Right kidney (tissue), 1 donor: Measurements from ENCODE around the gene CAPN10.

Experiments used
- DNase-seq: peaks from one replicate; pipeline ENCODE4 v3.0.0-alpha.2; 2016

CAPN10 gene

DNA sequence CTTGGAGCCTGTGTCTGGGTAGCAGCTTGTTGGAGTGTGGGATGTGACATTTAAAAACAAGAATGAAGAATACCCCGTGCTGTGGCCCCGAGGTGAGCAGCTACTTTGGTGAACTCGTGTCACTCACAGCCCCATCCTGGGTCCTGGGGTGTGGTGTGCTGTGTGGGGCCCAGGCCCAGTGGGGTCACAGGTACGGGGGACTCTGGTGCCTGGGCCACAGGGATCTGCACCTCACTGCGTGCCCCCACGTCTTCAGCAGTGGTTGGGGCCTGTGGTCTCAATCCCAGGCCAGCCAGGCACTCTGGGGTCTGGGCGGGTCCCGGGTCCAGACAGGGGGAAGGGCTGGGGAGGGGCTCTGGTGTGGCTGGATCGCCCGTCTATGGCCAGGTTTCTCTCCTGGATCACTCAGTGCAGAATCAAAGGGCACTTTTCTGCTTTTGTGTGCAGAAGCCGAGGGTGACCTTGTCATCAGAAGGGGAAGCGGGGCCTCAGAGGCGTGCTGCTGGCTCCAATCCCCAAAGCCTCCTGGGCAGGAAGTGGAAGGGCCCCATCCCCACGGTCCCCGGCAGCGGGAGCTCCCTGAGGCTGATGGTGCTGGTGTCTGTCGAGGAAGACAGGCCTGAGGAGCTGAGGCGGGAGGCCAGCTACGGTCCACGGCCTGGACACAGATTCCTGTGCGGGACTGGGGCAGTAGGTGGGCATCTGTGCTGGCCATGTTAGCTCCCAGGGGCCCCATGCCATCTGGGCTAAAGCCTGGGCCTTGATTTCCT, 40.2 kb downstream of the CAPN10 start:
- no peak for DNase-seq

DNA sequence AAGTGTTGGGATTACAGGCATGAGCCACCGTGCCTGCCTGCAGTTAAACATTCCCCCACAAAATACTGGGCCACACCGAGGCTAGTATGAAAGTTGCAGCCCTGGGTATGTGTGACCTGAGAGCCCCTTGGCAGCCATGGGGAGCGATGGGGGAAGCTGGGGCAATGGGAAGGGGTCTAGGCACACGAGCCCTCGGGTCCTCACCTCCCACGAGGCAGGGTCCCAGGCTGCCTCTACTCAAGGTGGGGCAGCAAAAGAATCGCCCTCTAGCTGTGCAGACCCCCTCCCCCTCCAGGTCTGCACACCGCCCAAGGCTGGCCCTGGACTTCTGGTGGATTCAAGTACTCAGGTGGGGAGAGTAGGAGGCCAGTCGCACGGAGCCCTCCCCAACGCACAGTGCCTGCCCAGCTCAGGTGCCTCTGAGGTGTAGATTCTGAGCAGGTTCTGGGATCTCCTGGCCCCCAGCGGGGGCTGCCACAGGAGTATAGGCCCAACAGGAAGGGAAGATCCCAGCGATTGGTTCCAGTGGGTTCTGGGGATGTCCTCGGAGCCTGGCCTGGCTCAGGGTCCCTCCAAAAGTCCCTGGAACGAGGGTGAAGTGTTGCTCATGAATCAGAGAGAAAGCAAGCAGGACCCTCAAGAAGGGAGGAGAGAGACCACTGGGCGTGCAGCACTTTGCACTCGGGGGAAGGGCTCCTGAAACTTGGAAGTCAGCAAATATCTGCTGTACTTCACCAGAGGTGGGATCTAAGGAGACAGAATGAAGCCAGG, 41.4 kb downstream of the CAPN10 start:
- no peak for DNase-seq

DNA sequence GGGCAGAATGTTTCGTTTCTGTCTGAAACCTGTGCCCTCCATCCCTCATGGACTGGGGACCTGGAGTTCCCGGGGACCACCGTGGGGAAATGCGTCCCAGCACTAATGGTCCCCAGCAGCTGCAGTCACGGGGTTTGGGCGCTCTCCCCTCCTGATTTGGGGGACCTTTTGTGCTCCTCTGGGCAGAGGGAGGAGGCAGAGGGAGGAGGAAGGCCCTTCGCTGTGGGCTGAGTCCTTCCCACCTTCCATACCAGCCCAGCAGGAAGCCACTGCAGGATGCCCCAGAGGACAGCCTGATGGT, 41.9 kb downstream of the CAPN10 start:
- DNase-seq, result no peak

DNA sequence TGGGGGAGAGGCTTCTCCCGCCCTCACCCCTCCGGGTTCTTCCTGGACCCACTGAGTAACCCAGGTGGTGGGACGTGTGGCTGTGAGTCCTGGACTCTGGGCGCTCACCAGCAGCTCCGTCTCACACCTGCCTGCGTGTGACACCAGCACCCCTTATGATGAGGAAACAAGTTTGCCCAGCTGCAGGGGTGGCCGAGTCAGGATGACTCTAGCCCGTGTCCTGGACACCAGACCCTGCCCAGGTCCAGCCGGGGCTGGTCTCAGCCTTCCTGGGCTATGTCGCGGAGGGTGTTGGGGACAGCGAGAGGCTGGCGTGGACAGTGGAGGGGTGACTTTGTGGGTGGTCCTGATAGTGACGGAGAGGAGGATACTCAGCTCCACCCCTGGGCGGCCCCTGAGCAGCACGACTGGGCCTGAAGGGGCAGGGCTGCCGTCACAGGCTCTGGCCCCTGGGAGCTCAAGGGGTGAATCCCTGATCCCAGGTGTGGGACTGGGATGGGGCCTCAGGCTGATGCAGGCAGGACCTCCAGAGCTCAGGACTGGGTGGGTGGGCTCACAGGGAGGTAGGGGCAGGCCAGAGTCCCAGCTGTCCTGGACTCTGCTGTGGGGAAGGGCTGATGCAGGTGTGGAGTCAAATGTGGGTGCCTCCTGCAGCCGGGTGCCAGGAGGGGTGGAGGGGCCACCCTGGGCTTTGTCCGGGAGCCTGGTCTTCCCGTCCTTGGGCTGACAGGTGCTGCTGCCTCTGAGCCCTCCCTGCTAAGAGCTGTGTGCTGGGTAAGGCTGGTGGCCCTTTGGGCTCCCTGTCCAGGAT, 42.5 kb downstream of the CAPN10 start:
- DNase-seq, result no peak

DNA sequence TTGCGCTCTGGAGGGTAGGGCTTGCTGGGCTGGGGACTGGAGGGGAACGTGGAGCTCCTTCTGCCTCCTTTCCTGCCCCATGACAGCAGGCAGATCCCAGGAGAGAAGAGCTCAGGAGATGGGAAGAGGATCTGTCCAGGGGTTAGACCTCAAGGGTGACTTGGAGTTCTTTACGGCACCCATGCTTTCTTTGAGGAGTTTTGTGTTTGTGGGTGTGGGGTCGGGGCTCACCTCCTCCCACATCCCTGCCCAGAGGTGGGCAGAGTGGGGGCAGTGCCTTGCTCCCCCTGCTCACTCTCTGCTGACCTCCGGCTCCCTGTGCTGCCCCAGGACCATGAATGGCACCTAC, 43.1 kb downstream of the CAPN10 start:
- DNase-seq, result no peak

DNA sequence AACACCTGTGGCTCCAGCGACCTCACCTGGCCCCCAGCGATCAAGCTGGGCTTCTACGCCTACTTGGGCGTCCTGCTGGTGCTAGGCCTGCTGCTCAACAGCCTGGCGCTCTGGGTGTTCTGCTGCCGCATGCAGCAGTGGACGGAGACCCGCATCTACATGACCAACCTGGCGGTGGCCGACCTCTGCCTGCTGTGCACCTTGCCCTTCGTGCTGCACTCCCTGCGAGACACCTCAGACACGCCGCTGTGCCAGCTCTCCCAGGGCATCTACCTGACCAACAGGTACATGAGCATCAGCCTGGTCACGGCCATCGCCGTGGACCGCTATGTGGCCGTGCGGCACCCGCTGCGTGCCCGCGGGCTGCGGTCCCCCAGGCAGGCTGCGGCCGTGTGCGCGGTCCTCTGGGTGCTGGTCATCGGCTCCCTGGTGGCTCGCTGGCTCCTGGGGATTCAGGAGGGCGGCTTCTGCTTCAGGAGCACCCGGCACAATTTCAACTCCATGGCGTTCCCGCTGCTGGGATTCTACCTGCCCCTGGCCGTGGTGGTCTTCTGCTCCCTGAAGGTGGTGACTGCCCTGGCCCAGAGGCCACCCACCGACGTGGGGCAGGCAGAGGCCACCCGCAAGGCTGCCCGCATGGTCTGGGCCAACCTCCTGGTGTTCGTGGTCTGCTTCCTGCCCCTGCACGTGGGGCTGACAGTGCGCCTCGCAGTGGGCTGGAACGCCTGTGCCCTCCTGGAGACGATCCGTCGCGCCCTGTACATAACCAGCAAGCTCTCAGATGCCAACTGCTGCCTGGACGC, 43.6 kb downstream of the CAPN10 start:
- no peak for DNase-seq

DNA sequence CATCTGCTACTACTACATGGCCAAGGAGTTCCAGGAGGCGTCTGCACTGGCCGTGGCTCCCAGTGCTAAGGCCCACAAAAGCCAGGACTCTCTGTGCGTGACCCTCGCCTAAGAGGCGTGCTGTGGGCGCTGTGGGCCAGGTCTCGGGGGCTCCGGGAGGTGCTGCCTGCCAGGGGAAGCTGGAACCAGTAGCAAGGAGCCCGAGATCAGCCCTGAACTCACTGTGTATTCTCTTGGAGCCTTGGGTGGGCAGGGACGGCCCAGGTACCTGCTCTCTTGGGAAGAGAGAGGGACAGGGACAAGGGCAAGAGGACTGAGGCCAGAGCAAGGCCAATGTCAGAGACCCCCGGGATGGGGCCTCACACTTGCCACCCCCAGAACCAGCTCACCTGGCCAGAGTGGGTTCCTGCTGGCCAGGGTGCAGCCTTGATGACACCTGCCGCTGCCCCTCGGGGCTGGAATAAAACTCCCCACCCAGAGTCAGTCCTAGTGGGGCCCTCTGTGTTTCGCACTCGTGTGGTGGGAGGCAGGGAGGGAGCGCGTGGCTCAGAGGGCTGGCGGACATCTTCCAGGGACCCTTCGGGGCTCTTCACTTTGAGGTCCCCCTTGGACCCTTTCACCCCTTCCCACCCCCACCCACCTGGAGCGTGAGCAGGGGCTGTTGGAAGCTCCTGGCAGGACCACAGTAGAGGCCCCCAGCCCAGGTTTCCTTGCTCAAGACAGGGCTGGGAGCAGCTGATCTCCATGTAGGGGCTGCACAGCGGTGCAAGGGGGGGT, 44.4 kb downstream of the CAPN10 start:
- no peak for DNase-seq

DNA sequence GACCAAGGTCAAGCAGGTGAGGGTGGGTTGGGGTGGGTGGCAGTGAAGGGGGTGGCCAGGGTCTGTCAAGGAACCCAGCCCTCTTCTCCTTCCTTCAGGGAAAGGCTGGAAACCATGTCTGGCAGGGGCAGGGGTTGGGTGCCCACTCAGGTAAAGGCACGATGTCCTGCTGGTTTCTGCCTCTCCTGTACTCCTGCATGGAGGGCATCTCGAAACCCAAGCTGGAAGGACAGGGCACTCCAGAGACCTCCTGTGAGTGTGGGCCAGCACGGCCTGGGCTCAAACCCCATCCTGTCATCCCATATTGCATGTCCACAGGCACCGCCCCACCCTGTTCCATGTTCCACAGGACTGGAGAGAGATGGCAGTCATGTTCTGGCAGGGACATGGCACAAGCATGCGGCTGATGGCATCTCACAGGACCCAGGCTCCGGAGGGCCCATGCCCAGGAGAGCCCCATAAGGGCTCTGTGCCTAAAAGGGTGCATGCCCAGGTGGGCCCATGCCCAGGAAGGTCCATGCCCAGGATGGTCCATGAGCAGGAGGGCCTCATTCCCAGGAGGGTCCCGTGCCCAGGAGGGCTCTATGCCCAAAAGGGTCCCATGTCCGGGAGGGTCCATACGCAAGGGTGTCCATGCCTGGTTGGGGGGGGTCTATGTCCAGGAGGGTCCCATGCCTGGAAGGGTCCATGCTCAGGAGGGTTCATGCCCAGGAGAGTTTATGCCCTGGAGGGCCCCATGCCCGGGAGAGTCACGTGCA, 45.2 kb downstream of the CAPN10 start:
- no peak for DNase-seq

DNA sequence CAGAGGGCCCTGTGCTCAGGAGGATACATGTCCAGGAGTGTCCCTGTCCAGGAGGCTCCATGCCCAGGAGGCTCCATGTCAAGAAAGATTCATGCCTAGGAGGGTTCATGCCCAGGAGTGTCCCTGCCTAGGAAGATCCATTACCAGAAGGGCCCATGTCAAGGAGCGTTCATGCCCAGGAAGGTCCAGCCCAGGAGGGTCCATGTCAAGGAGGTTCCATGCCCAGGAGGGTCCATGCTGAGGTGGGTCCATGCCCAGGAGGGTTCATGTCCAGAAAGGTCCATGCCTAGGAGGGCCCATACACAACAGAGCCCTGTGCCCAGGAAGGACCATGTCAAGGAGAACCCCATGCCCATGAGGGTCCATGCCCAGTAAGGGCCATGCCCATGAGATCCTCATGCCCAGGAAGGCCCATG, 45.8 kb downstream of the CAPN10 start:
- no peak for DNase-seq

DNA sequence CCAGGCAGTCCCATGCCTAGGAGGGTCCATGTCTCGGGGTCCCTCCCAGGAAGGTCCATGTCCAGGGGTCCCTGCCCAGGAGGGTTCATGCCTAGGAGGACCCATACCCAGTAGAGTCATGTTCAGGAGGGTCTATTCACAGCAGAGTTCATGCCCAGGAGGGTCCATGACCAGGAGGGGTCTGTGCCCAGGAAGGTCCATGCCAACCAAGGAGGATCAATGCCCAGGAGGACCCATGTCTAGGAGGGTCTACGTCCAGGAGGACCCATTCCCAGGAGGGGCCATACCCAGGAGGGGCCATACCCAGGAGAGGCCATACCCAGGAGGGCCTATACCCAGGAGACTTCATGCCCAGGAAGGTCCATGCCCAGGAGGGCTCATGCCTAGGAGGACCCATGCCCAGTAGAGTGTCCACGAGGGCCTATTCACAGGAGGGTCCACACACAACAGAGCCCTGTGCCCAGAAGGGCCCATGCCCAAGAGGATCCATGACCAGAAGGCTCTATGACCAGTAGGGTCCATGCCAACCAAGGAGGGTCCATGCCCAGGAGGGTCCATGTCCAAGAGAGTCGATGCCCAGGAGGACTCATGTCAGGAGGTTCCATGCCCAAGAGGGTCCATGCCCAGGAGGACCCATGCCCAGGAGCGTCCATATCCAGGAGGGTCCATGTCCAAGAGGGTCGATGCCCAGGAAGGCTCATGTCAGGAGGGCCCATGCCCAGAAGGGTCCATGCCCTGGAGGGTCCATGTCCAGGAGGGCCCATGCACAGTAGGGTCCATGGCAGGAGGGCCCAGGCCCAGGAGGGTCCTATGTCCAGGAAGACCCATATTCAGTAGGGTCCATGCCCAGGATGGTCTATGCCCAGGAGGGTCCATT, 48.8 kb downstream of the CAPN10 start:
- DNase-seq, result no peak

DNA sequence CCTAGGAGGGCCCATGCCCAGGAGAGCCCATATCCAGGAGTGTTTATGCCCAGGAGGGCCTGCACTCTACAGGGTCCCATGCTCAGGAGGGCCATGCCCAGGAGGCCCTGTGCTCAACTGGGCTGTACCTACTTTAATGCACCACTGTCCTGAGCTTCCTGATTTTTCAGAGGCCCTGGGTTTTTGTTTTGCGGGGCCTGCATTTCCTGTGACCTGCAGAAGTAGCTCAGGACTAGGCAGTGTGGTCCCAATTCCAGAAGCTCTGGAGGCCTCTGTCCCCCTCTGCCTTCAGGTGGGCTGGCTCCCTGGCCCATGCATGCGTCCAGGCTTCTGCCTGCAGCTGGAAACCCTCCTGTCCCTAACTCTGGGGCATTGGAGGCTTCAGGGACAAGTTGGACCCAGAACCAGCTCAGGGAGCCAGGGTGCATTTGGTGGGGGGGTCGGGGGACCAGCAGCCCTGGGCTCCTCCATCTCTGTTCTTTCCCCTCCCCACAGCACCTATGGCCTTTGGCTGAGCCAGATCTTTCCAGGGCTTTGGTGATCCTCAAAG, 49.5 kb downstream of the CAPN10 start:
- DNase-seq, result no peak

DNA sequence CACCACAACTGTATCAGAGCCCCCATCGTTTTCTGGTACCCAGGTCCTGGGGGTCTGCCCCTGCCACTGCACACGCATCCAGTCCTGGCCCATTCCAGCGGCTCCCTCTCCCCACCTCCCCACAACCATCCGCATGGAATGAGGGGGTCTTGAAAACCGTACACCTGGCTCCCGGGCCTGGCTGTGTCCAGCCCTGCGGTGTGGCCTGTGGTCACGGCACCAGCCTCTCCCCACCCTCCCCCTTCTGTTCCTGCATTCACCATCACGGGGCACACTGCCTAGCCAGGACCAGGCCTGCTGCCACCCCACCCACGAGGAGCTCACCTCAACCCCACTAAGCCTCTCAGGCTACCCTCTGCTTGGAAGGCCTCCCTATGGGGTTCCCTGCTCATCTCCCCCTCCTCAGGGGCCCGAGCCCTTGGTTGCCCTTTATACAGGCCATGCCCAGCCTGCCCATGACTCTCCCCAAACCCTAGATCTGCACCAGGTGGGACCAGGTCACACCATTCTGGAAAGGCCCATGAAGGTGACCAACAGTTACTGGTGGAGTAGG, 50.1 kb downstream of the CAPN10 start:
- no peak for DNase-seq

DNA sequence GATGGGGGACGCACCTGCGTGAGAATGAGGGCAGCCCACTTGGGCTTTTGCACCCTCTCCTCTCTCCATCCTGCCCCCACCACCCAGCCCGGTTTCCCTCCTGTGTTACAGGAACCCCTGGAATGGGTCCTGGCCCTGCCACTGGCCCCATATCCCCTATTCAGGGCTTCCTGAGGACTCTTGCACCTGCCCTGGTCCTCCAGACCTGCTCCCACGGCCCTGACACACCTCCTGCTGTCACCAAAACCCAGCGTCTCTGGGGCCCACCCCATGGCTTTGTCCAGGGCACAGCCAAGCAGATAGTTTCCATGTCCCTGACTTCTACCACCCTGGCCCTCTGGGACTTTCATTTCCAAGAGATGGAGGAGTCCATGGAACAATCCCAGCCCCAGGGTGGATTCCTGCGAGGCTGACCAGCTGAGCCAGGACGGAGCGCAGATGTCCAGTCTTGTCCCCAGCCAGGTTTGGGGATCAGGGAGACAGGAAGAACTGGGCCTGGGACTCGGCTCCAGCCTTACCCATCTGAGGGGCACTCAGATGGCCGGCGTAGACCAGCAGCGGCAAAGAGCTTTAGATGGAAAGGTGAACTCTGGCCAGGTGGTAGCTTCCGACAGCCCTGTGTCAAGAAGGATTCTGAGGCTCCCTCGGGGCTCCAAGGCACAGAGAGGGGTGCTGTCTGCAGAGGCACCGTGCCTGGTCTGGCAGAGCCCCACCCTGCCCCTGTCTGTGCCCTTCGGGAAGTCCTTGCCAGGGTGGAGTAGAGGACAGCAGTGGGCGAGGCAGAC, 50.8 kb downstream of the CAPN10 start:
- DNase-seq, result no peak

DNA sequence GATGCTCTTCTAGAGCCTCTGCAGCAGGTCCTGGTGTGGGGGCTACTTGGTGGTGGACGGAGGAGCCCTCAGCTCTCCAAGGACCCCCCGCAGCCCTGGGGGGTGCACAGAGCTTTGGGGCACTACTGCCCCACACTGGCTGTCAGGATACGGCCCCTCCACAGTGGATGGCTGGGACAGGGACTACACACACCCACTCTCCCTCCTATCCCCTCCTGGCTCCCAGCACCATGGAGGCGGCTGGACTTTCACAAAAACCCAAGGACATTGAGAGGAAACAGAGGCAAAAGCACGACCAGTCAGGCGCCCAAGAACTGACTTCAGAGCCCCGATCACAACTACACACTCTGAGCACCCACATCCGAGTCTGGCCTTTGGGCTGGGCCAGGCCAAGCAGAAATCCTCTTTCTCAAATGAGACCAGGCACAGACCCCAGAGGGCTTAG, 51.4 kb downstream of the CAPN10 start:
- no peak for DNase-seq

DNA sequence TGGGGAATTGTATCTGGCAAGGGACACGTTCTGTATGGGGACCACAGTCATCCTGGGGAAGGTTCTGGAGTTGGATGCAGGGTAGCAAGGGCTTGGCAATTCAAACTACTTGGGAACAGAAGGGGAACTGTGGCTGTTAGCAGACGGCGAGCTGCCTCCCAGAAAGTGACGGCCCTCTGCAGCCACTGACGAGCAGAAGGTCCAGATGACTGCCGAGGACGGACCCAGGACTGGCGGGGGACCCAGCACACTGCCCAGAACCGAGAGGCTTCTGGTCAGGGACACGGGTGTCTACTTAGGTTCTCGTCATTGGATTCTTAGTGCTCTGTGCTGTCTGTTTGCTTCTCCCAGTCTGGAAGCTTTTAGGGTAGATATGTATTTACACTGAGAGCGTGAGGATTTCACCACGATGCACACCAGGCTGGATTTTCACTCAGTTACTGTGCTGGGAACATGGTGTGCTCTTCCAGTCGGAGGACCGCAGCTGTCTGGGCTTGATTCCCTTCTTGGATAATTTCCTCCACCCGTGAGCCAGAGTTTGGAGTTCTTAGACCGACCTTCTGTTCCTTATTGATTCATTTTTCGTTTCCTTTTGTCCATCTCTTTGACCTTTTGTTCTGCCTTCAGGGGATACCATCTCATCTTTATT, 52.1 kb downstream of the CAPN10 start:
- no peak for DNase-seq

DNA sequence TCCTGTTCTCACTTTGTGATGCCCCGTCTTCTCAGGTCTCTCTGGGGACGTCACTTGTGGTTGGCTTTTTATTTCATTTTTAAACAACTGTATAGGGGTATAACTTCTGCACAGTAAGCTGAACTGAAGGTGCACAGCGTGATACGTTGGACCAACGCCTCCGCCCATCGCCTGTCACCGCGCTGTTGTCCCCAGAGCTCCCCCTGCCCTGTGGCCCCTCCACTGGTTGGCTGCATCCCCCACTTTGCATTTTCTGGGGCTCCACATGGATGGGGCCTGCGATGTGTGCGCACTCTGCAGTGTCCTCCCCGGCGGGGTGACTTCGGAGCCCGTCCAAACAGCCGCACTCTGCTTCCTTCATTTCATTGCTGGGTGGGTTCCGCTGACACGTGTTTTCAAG, 53.0 kb downstream of the CAPN10 start:
- DNase-seq, result no peak

DNA sequence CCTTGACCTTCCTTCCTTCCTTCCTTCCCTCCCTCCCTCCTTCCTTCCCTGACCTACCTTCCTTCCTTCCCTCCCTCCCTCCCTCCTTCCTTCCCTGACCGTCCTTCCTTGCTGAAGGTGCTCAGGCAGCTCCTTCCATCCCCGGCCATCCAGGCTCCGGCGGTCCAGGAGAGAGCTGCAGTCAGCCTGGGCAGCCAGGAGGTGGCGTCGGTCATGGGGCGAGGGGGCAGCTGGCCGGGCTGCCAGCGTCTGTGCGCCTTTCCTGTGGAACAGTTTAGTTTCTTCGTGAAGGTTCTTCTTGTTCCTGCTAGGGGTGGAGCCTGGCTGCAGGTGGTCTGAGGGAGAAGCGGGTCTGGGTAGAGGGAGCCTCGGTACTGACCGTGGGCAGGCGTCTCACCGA, 54.4 kb downstream of the CAPN10 start:
- DNase-seq, result no peak
